ENCODE measurements around the gene ELANE.

ELANE gene

DNA sequence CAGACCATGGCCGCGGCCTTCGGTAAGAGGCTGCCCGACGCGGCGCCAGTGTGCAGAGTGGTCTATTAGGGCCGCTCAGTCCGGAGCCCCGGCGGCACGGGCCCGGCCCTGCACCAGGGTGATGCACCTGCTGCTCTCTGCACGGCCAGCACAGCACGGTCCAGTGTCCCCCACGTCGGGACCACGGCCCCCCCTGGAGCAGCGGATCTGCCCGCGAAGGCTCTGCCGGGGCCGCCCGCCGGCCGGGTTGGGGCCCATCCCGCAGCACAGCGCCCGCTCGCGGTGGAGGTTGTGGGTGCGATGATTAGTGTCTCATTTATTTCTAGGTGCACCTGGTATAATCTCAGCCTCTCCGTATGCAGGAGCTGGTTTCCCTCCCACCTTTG lies 46.9 kb upstream of the ELANE start:
- TF ChIP-seq, protein P1, sequence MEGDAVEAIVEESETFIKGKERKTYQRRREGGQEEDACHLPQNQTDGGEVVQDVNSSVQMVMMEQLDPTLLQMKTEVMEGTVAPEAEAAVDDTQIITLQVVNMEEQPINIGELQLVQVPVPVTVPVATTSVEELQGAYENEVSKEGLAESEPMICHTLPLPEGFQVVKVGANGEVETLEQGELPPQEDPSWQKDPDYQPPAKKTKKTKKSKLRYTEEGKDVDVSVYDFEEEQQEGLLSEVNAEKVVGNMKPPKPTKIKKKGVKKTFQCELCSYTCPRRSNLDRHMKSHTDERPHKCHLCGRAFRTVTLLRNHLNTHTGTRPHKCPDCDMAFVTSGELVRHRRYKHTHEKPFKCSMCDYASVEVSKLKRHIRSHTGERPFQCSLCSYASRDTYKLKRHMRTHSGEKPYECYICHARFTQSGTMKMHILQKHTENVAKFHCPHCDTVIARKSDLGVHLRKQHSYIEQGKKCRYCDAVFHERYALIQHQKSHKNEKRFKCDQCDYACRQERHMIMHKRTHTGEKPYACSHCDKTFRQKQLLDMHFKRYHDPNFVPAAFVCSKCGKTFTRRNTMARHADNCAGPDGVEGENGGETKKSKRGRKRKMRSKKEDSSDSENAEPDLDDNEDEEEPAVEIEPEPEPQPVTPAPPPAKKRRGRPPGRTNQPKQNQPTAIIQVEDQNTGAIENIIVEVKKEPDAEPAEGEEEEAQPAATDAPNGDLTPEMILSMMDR (IDR thresholded peaks at IDR 0.05; ENCODE audit: low read depth, low read length): no peak
- no peak for TF ChIP-seq MYC (IDR thresholded peaks at IDR 0.05; ENCODE audit: low read depth, low read length)
- TF ChIP-seq, protein P2, sequence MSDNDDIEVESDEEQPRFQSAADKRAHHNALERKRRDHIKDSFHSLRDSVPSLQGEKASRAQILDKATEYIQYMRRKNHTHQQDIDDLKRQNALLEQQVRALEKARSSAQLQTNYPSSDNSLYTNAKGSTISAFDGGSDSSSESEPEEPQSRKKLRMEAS (IDR thresholded peaks at IDR 0.05; ENCODE audit: low read depth, low read length): no peak
- no peak for DNase-seq (ENCODE audit: low read depth)
- no peak overlapping the region for H3K4me3 ChIP-seq (ENCODE audit: low read depth, low read length)

DNA sequence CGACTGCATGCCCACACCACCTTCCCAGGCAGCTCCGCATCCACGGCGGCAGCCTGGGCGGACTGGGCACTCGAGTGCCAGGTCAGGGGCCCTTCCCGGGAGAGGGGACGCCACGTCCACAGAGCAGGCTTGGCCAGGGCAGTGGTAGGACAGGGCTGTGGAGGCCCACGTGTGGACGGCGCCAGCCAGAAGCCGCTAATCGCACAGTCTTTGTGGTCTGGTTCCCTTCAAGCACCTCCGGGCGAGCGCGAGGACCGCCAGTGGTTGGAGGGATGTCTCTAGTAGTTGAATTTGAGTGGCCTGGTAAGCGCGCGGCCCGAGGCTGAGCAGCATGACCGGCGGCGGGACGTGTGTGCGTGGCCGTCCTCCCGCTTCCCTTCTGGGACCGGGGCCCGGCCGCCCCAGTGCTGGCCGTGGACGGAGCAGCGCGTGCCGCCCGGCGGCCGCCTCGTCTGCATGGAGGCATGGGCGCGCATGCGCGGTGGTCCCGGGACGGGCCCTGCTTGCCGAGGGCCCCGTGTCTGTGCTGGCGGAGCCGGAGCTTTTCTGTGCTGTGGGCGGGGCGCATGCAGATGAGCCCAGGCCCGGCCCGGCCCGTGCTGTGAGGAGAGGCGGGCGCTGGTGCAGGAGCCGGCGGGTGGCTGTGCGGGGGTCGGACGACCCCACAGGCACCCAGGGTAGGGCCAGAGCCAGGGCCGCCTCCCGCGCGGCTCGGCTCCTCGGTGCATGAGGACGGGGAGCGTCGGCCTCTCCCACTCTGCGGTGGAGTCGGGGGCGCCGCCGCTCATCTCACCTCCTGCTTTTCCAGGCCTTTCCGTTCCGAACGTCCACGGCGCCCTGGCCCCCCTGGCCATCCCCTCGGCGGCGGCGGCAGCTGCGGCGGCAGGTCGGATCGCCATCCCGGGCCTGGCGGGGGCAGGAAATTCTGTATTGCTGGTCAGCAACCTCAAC lies 46.2 kb upstream of the ELANE start:
- no peak for DNase-seq (ENCODE audit: low read depth)
- TF ChIP-seq, protein P1 (IDR thresholded peaks at IDR 0.05; ENCODE audit: low read depth, low read length): no peak
- TF ChIP-seq POLR2A (IDR thresholded peaks at IDR 0.05; ENCODE audit: extremely low read depth, insufficient read length): no peak
- no peak for TF ChIP-seq MYC (IDR thresholded peaks at IDR 0.05; ENCODE audit: low read depth, low read length)
- TF ChIP-seq, protein P2 (IDR thresholded peaks at IDR 0.05; ENCODE audit: low read depth, low read length): no peak
- H3K4me3 ChIP-seq (ENCODE audit: low read depth, low read length): no peak overlapping the region

DNA sequence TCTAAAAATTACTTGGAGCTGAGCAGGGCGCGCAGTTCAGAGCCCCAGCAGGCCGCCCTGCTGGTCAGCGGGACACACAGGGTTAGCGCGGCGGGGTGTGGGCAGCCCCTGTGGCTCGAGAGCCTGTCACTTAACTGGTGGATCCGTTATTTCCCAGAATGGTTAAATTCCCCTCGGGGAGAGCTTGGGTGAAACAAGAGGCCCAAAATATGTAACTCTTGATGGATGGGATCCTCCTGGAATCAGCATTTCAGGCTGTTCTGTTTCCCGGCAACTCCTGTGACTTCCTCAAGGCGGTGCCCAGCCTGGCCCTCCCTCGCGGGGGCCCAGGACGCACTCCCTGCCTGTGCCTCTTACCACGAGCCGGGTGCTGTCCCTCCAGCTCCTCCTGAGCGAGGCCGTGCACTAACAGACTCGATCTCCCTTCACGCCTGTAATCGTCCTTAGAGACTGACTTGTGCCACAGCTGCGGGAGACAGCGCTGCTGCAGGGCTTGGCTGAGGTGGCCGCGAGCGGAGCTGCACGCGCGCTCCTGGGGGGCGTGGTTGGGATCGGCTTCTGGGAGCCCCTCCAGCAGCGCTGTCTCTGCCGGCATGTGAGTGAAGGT lies 45.2 kb upstream of the ELANE start:
- H3K4me3 ChIP-seq (ENCODE audit: low read depth, low read length): no peak overlapping the region
- no peak for DNase-seq (ENCODE audit: low read depth)
- TF ChIP-seq POLR2A (IDR thresholded peaks at IDR 0.05; ENCODE audit: extremely low read depth, insufficient read length): no peak
- TF ChIP-seq, protein P2 (IDR thresholded peaks at IDR 0.05; ENCODE audit: low read depth, low read length): no peak
- TF ChIP-seq, protein P1 (IDR thresholded peaks at IDR 0.05; ENCODE audit: low read depth, low read length): no peak
- no peak for TF ChIP-seq MYC (IDR thresholded peaks at IDR 0.05; ENCODE audit: low read depth, low read length)

DNA sequence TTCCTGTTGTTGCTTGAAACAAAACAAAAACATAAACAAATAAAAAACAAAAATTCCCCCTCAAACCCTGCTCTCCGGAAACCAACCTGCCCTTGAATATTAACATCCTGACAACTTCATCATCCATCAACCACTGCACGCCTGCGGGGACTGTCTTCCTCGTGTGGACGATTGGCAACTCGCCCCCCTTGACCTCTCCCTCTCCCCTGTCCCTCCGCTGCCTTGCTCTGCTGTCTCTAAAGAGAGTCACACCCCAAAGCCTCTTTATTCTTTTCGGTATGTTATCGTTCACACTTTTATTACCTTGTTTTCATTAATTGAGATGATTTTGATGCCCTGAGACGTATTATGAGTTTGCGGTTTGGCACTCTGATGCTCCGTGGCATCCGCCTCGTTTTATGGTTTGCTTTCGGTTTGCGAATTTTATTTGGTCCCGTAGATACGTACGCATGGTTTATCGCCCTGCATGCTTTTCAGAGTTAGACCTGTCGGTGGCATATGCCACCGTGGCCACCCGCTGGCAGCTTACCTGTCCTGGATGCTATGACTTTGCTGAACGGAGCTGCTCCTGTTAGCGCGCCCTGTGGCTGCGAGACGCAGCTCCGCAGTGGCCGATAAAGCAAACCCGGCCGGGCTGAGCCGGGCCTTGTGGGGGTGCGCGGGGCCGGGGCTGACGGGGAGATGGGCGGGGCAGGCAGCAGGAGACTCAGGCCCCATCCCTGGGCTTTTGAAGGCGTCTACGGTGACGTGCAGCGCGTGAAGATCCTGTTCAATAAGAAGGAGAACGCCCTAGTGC lies 44.3 kb upstream of the ELANE start:
- TF ChIP-seq MYC (IDR thresholded peaks at IDR 0.05; ENCODE audit: low read depth, low read length) (no peak), POLR2A (IDR thresholded peaks at IDR 0.05; ENCODE audit: extremely low read depth, insufficient read length) (no peak)
- TF ChIP-seq, protein P2 (IDR thresholded peaks at IDR 0.05; ENCODE audit: low read depth, low read length): no peak
- TF ChIP-seq, protein P1 (IDR thresholded peaks at IDR 0.05; ENCODE audit: low read depth, low read length): no peak
- DNase-seq (ENCODE audit: low read depth): no peak

DNA sequence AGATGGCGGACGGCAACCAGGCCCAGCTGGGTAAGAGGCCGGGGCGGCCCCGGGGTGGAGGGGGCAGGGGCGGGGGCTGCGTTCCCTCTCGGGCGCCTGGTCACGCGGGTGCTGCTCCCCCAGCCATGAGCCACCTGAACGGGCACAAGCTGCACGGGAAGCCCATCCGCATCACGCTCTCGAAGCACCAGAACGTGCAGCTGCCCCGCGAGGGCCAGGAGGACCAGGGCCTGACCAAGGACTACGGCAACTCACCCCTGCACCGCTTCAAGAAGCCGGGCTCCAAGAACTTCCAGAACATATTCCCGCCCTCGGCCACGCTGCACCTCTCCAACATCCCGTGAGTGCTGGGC lies 43.7 kb upstream of the ELANE start:
- TF ChIP-seq, protein P2 (IDR thresholded peaks at IDR 0.05; ENCODE audit: low read depth, low read length): no peak
- TF ChIP-seq MYC (IDR thresholded peaks at IDR 0.05; ENCODE audit: low read depth, low read length) (no peak), POLR2A (IDR thresholded peaks at IDR 0.05; ENCODE audit: extremely low read depth, insufficient read length) (no peak)
- TF ChIP-seq, protein P1 (IDR thresholded peaks at IDR 0.05; ENCODE audit: low read depth, low read length): no peak
- DNase-seq (ENCODE audit: low read depth): no peak

More for the DNA sequence above, 44.3 kb upstream of the ELANE start:
- no peak overlapping the region for H3K4me3 ChIP-seq (ENCODE audit: low read depth, low read length)

More for the DNA sequence above, 43.7 kb upstream of the ELANE start:
- H3K4me3 ChIP-seq (ENCODE audit: low read depth, low read length): no peak overlapping the region

All from NB4 (cell line).